ENCODE results near the gene KATNA1.
A peak's percentile ranks its signal among the peaks of the same experiment; 100 is the strongest.
"Not testable (repeated sequence)": the region's sequence is repeated elsewhere in the genome, so short reads cannot be mapped to it uniquely, and the experiment has no call there.

Gene KATNA1

DNA sequence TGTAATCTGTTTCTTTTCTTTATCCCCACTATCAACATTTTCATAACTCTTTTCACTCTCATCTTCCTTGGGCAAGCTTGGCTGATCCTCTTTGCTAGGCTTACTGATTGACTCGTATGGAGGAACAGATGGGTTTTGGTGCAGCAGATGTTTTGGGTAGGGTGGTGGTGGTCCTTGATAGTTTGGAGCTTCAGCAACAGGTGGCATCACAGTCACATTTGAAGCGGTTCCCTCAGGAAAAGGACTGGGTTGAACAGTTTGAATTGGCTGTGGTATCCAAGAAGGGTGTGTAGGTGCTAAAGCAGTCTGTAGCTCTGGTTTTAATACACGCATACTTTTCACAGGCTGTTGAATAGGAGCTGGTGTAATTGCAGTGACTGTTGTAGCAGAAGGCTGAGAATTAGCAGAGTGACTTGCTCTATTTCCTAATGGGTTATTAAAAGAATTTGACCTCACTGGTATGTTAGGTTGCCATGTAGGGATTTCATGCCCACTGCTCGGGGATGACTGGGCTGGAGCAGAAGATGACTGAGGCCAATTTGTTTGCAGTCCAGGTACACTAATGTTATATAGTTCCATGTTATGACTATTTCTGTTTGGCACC lies 34.8 kb upstream of the KATNA1 start:
- H3K4me3 ChIP-seq (ENCODE audit: low read length), result no peak overlapping the region
- peak; percentile 81 for DNase-seq (ENCODE audit: low read depth)
- no peak for TF ChIP-seq CTCF (conservative IDR thresholded peaks at IDR 0.05; ENCODE audit: low read depth, low read length)

DNA sequence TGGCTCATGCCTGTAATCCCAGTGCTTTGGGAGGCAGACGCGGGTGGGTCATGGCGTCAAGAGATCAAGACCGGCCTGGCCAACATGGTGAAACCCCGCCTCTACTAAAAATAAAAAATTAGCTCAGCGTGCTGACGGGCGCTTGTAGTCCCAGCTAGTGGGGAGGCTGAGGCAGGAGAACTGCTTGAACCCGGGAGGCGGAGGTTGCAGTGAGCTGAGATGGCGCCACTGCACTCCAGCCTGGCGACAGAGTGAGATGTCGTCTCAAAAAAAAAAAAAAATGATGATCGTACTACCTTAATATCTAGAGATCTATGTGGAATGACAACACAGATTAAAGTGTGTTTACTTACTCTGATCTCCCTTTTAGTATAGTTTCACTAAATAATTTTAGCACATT lies 33.3 kb upstream of the KATNA1 start:
- DNase-seq (ENCODE audit: low read depth); H3K4me3 ChIP-seq (ENCODE audit: low read length): not testable (repeated sequence)

GRCh38 chr6:149681209-149681608 lies 32.7 kb upstream of the KATNA1 start:
- H3K4me3 ChIP-seq (ENCODE audit: low read length), result no peak overlapping the region
- TF ChIP-seq CTCF (conservative IDR thresholded peaks at IDR 0.05; ENCODE audit: low read depth, low read length), result no peak
- no peak for DNase-seq (ENCODE audit: low read depth)

- no peak for DNase-seq (ENCODE audit: low read depth)
- no peak for TF ChIP-seq CTCF (conservative IDR thresholded peaks at IDR 0.05; ENCODE audit: low read depth, low read length)
- H3K4me3 ChIP-seq (ENCODE audit: low read length), result no peak overlapping the region
Observed at GRCh38 chr6:149680503-149680902, 32.0 kb upstream of the KATNA1 start.

DNA sequence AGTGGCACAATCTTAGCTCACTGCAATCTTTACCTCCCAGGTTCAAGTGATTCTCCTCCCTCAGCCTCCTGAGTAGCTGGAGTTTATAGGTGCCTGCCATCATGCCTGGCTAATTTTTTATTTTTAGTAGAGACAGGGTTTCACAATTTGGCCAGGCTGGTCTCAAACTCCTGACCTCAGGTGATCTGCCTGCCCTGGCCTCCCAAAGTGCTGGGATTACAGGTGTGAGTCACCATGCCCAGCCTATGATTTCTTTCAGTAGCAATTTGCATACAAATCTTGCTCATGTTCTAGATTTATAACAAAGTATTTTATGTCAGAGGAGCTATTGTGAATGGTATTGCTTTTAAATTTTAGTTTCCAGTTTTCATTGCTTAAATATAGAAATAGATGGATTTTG lies 23.8 kb upstream of the KATNA1 start:
- H3K4me3 ChIP-seq (ENCODE audit: low read length); DNase-seq (ENCODE audit: low read depth): not testable (repeated sequence)

DNA sequence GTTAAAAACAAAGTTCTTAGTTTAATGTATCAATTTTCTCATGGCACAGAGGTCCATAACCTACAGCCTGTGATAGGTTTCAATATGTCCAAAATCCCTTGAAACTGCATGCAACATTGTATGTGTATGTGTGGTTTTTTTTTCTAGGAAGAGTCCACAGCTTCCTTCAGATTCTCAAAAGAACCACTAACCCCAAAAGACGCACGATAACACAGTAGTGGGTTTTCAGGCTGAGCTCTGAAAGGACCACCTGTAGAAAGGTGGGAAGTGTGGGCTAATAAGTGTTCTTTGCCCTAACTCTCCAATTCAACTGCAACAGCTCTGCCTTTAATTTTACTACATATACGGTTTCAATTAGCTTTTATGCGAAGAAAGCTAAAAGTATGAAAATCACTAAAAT lies 11.5 kb upstream of the KATNA1 start:
- H3K4me3 ChIP-seq (ENCODE audit: low read length), result no peak overlapping the region
- no peak for TF ChIP-seq CTCF (conservative IDR thresholded peaks at IDR 0.05; ENCODE audit: low read depth, low read length)
- no peak for DNase-seq (ENCODE audit: low read depth)

GRCh38 chr6:149657441-149657840 lies 8.9 kb upstream of the KATNA1 start:
- H3K4me3 ChIP-seq (ENCODE audit: low read length), result no peak overlapping the region
- no peak for DNase-seq (ENCODE audit: low read depth)
- no peak for TF ChIP-seq CTCF (conservative IDR thresholded peaks at IDR 0.05; ENCODE audit: low read depth, low read length)

- H3K4me3 ChIP-seq (ENCODE audit: low read length), result no peak overlapping the region
- no peak for TF ChIP-seq CTCF (conservative IDR thresholded peaks at IDR 0.05; ENCODE audit: low read depth, low read length)
- no peak for DNase-seq (ENCODE audit: low read depth)
Observed at GRCh38 chr6:149651056-149651455, 2.5 kb upstream of the KATNA1 start.

Measured in retinal pigment epithelial cell (primary cell).